ENCODE results near the gene HOXB4.
A peak's percentile ranks its signal among the peaks of the same experiment; 100 is the strongest.

The HOXB4 gene

GRCh38 chr17:48612456-48612853 lies 34.3 kb upstream of the HOXB4 start:
- no peak overlapping the region for H3K9ac ChIP-seq (ENCODE audit: low read length)
- H3K4me1 ChIP-seq (ENCODE audit: control insufficient read depth, low read depth, low read length) = peaks cover 3% of the 10 kb centered on the region
- H3K9me3 ChIP-seq (ENCODE audit: control insufficient read depth, low read depth, low read length) = no peaks in the 10 kb centered on the region
- peaks cover 100% of the 10 kb centered on the region for H3K27me3 ChIP-seq (ENCODE audit: control insufficient read depth, insufficient read depth, low read length)
- H3K36me3 ChIP-seq (ENCODE audit: control insufficient read depth, low read depth, low read length) = no peaks in the 10 kb centered on the region
- no peak overlapping the region for H3K27ac ChIP-seq (ENCODE audit: low read length)
- H3K4me3 ChIP-seq (ENCODE audit: low read length) = no peak overlapping the region

GRCh38 chr17:48611681-48612455 lies 33.7 kb upstream of the HOXB4 start:
- peaks cover 3% of the 10 kb centered on the region for H3K4me1 ChIP-seq (ENCODE audit: control insufficient read depth, low read depth, low read length)
- no peak overlapping the region for H3K4me3 ChIP-seq (ENCODE audit: low read length)
- no peaks in the 10 kb centered on the region for H3K36me3 ChIP-seq (ENCODE audit: control insufficient read depth, low read depth, low read length)
- peaks cover 100% of the 10 kb centered on the region for H3K27me3 ChIP-seq (ENCODE audit: control insufficient read depth, insufficient read depth, low read length)
- no peaks in the 10 kb centered on the region for H3K9me3 ChIP-seq (ENCODE audit: control insufficient read depth, low read depth, low read length)
- H3K9ac ChIP-seq (ENCODE audit: low read length) = no peak overlapping the region
- H3K27ac ChIP-seq (ENCODE audit: low read length) = no peak overlapping the region

- Histone ChIP-seq H3K9me3 (ENCODE audit: control insufficient read depth, low read depth, low read length) (no peaks in the 10 kb centered on the region), H3K27me3 (ENCODE audit: control insufficient read depth, insufficient read depth, low read length) (peaks cover 100% of the 10 kb centered on the region), H3K4me3 (ENCODE audit: low read length) (no peak overlapping the region), H3K36me3 (ENCODE audit: control insufficient read depth, low read depth, low read length) (no peaks in the 10 kb centered on the region), H3K9ac (ENCODE audit: low read length) (no peak overlapping the region), H3K4me1 (ENCODE audit: control insufficient read depth, low read depth, low read length) (peaks cover 3% of the 10 kb centered on the region), H3K27ac (ENCODE audit: low read length) (no peak overlapping the region)
Observed at GRCh38 chr17:48611213-48611612, 33.1 kb upstream of the HOXB4 start.

GRCh38 chr17:48610282-48611211 lies 32.4 kb upstream of the HOXB4 start, which contains the start of gene HOXB7:
HOXB7 (minus strand) TSS chr17:48611017; CDS start chr17:48610918, 99 bp downstream.
- H3K9me3 ChIP-seq (ENCODE audit: control insufficient read depth, low read depth, low read length) = no peaks in the 10 kb centered on the region
- no peak within 1 kb of the TSS for H3K9ac ChIP-seq (ENCODE audit: low read length)
- H3K36me3 ChIP-seq (ENCODE audit: control insufficient read depth, low read depth, low read length) = no peaks in the 10 kb centered on the region
- peak within 1 kb of the TSS; percentile 30 for H3K4me3 ChIP-seq (ENCODE audit: low read length)
- H3K4me1 ChIP-seq (ENCODE audit: control insufficient read depth, low read depth, low read length) = peaks cover 3% of the 10 kb centered on the region
- H3K27me3 ChIP-seq (ENCODE audit: control insufficient read depth, insufficient read depth, low read length) = peaks cover 100% of the 10 kb centered on the region
- H3K27ac ChIP-seq (ENCODE audit: low read length) = no peak within 1 kb of the TSS

GRCh38 chr17:48609759-48610281 lies 31.7 kb upstream of the HOXB4 start:
- Histone ChIP-seq H3K9ac (ENCODE audit: low read length) (no peak overlapping the region), H3K9me3 (ENCODE audit: control insufficient read depth, low read depth, low read length) (no peaks in the 10 kb centered on the region), H3K36me3 (ENCODE audit: control insufficient read depth, low read depth, low read length) (no peaks in the 10 kb centered on the region), H3K27me3 (ENCODE audit: control insufficient read depth, insufficient read depth, low read length) (peaks cover 100% of the 10 kb centered on the region), H3K4me3 (ENCODE audit: low read length) (no peak overlapping the region), H3K4me1 (ENCODE audit: control insufficient read depth, low read depth, low read length) (peaks cover 3% of the 10 kb centered on the region), H3K27ac (ENCODE audit: low read length) (no peak overlapping the region)

GRCh38 chr17:48609033-48609432 lies 30.9 kb upstream of the HOXB4 start:
- peaks cover 3% of the 10 kb centered on the region for H3K4me1 ChIP-seq (ENCODE audit: control insufficient read depth, low read depth, low read length)
- H3K27ac ChIP-seq (ENCODE audit: low read length) = no peak overlapping the region
- no peaks in the 10 kb centered on the region for H3K36me3 ChIP-seq (ENCODE audit: control insufficient read depth, low read depth, low read length)
- H3K9ac ChIP-seq (ENCODE audit: low read length) = no peak overlapping the region
- no peak overlapping the region for H3K4me3 ChIP-seq (ENCODE audit: low read length)
- no peaks in the 10 kb centered on the region for H3K9me3 ChIP-seq (ENCODE audit: control insufficient read depth, low read depth, low read length)
- peaks cover 100% of the 10 kb centered on the region for H3K27me3 ChIP-seq (ENCODE audit: control insufficient read depth, insufficient read depth, low read length)

GRCh38 chr17:48608494-48608834 lies 30.3 kb upstream of the HOXB4 start:
- Histone ChIP-seq H3K9me3 (ENCODE audit: control insufficient read depth, low read depth, low read length) (no peaks in the 10 kb centered on the region), H3K9ac (ENCODE audit: low read length) (no peak overlapping the region), H3K27me3 (ENCODE audit: control insufficient read depth, insufficient read depth, low read length) (peaks cover 100% of the 10 kb centered on the region), H3K4me1 (ENCODE audit: control insufficient read depth, low read depth, low read length) (peaks cover 3% of the 10 kb centered on the region), H3K36me3 (ENCODE audit: control insufficient read depth, low read depth, low read length) (no peaks in the 10 kb centered on the region), H3K27ac (ENCODE audit: low read length) (no peak overlapping the region), H3K4me3 (ENCODE audit: low read length) (no peak overlapping the region)

GRCh38 chr17:48606892-48607614 lies 28.9 kb upstream of the HOXB4 start:
- H3K27me3 ChIP-seq (ENCODE audit: control insufficient read depth, insufficient read depth, low read length) = peaks cover 100% of the 10 kb centered on the region
- H3K27ac ChIP-seq (ENCODE audit: low read length) = no peak overlapping the region
- no peaks in the 10 kb centered on the region for H3K36me3 ChIP-seq (ENCODE audit: control insufficient read depth, low read depth, low read length)
- no peak overlapping the region for H3K4me3 ChIP-seq (ENCODE audit: low read length)
- H3K9ac ChIP-seq (ENCODE audit: low read length) = no peak overlapping the region
- peaks cover 3% of the 10 kb centered on the region for H3K4me1 ChIP-seq (ENCODE audit: control insufficient read depth, low read depth, low read length)
- H3K9me3 ChIP-seq (ENCODE audit: control insufficient read depth, low read depth, low read length) = no peaks in the 10 kb centered on the region

GRCh38 chr17:48605991-48606891 lies 28.1 kb upstream of the HOXB4 start:
- H3K36me3 ChIP-seq (ENCODE audit: control insufficient read depth, low read depth, low read length) = no peaks in the 10 kb centered on the region
- H3K27ac ChIP-seq (ENCODE audit: low read length) = no peak overlapping the region
- H3K27me3 ChIP-seq (ENCODE audit: control insufficient read depth, insufficient read depth, low read length) = peaks cover 100% of the 10 kb centered on the region
- no peaks in the 10 kb centered on the region for H3K9me3 ChIP-seq (ENCODE audit: control insufficient read depth, low read depth, low read length)
- no peak overlapping the region for H3K9ac ChIP-seq (ENCODE audit: low read length)
- H3K4me1 ChIP-seq (ENCODE audit: control insufficient read depth, low read depth, low read length) = peaks cover 3% of the 10 kb centered on the region
- H3K4me3 ChIP-seq (ENCODE audit: low read length) = no peak overlapping the region

GRCh38 chr17:48605409-48605919 lies 27.3 kb upstream of the HOXB4 start:
- Histone ChIP-seq H3K4me3 (ENCODE audit: low read length) (no peak overlapping the region), H3K27ac (ENCODE audit: low read length) (no peak overlapping the region), H3K9me3 (ENCODE audit: control insufficient read depth, low read depth, low read length) (peaks cover 2% of the 10 kb centered on the region), H3K27me3 (ENCODE audit: control insufficient read depth, insufficient read depth, low read length) (peaks cover 100% of the 10 kb centered on the region), H3K36me3 (ENCODE audit: control insufficient read depth, low read depth, low read length) (no peaks in the 10 kb centered on the region), H3K9ac (ENCODE audit: low read length) (no peak overlapping the region), H3K4me1 (ENCODE audit: control insufficient read depth, low read depth, low read length) (peaks cover under 1% of the 10 kb centered on the region)
